Spleen (tissue), 7 donors: ENCODE measurements around the gene SPATA25.

Experiments used
- CTCF ChIP-seq, 11 experiments: fragments of 200-600 bp in 7 of 11; fragments of 450-650 bp in 4 of 11; sonication (generic) in 4 of 11; IDR thresholded peaks in 8 of 11; conservative IDR thresholded peaks in 3 of 11; 1 replicate in 7 of 11; 2 replicates in 4 of 11; pipeline versions ENCODE4 v1.4.0 to v1.8.0; 2016 to 2021; ENCODE audit warnings: antibody characterized with exemption in 11 of 11, inconsistent platforms in 4 of 11, mild to moderate bottlenecking in 1 of 11
- POLR2A ChIP-seq, 3 donors: fragments of 450-650 bp; IDR thresholded peaks; one replicate each; pipeline ENCODE4 v1.5.1; 2017; ENCODE audit warnings: antibody characterized with exemption in 3 of 3, mild to moderate bottlenecking in 1 of 3
- POLR2AphosphoS5 ChIP-seq, 3 donors: sonication (generic); formaldehyde crosslinking; IDR thresholded peaks; one replicate each; pipeline ENCODE4 v1.5.1; 2017; ENCODE audit warnings: antibody characterized with exemption in 3 of 3
- donor health status: DM: no; HTN: no; CAD: no; lungs with moderate emphysema.
- donor health status: DM: no; HTN: no; CAD: no.
- donor health status: DM: no; HTN: no; CAD: no.

- TF ChIP-seq CTCF (IDR thresholded peaks at IDR 0.05 in 8 of 11, conservative IDR thresholded peaks at IDR 0.05 in 3 of 11) (no peak), POLR2A (IDR thresholded peaks at IDR 0.05) (no peak), POLR2AphosphoS5 (IDR thresholded peaks at IDR 0.05) (no peak)
Observed at GRCh38 chr20:45836841-45837240, 50.6 kb downstream of the SPATA25 start.
